Measurements from ENCODE around the gene C1orf35. TPM values are rescaled to one million over a fixed set of nuclear protein-coding genes. Genes with fewer than 3 reads are reported as not detected.

Gene C1orf35
- total and polyA plus RNA-seq, 2 of the 8 experiments (the other 6 are each of a cell fraction or from before 2014, with no cell fraction given) = 18.6 to 19.9 TPM

DNA sequence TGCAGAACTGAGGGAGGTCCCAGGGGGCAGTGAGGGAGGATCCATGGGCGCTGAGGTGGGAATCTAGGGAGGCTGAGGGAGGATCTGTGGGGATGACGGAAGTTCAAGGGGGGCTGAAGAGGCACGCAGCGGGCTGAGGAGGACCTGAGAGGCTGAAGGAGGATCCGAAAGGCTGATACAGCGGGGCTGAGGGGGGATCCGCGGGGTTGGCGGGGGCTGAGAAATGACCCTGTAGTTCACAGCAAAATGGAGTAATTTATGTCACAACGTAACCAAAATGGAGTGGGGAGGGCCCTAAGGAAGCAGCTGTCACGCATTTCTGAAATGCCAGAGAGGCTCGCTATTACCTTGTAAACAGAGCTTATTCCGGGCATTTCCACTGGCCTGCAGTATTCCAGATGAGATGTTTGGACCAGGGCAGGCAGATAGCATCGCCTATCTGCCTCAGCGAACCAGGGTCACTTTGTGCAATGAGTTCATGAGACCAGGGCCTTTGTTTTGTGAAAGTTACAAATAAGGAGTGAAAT lies 6.9 kb upstream of the C1orf35 start:
- no peak overlapping the region for H3K27ac ChIP-seq (ENCODE audit: low read depth, low read length)
- 66% methylated on average over 12 of the region's 15 CpGs; no CpG with 5 or more reads in 1 of the 2 experiments for WGBS, 2 experiments (ENCODE audit: extremely low coverage in 1 of 2, insufficient coverage in 1 of 2, insufficient read length in 1 of 2, insufficient replicate concordance in 2 of 2, low coverage in 1 of 2, low lambda C conversion rate in 2 of 2, missing lambda C conversion rate in 1 of 2)
- FAIRE-seq = no peak

More for the DNA sequence above, 6.9 kb upstream of the C1orf35 start:
- H2BK12ac ChIP-seq (ENCODE audit: low read depth, low read length) = no peak overlapping the region
- H2AFZ ChIP-seq (ENCODE audit: low read length) = peak overlapping the region; percentile 72; the same call in 1 of the 2 replicates
- H3K79me2 ChIP-seq (ENCODE audit: control insufficient read depth in 1 of 2, insufficient read depth in 2 of 2, low read length in 2 of 2) = peaks cover 3 to 8% of the 10 kb centered on the region in 2 experiments; a peak in 2 of 4 replicates
- peak overlapping the region; percentile 69 to 79 for H3K4me2 ChIP-seq (ENCODE audit: insufficient read depth in 1 of 2, low read depth in 2 of 2, low read length in 2 of 2)
- H4K91ac ChIP-seq (replicated peaks; ENCODE audit: insufficient read length, low read length) = no peak overlapping the region
- no peak for DNase-seq (ENCODE audit: low read depth in 1 of 2, low spot score in 2 of 2)
- H3K23me2 ChIP-seq (ENCODE audit: low read depth, low read length) = peaks cover 8% of the 10 kb centered on the region; the same call in 1 of the 2 replicates
- no peak overlapping the region for H2BK5ac ChIP-seq (ENCODE audit: low read depth, low read length)
- H3K14ac ChIP-seq (ENCODE audit: insufficient read length) = no peak overlapping the region
- no peak overlapping the region for H2BK20ac ChIP-seq (ENCODE audit: low read length)
- POLR2A ChIA-PET (ENCODE audit: partially characterized antibody) = interaction anchor here (1.5 to 2.1 kb wide), 4 partner anchors 12 to 55 kb away, joined by 3 to 9 read pairs (median 4); partner anchors contain the start of gene ARF1
- H3K36me3 ChIP-seq (ENCODE audit: control insufficient read depth in 2 of 4, insufficient read depth in 4 of 4, low read length in 3 of 4) = peaks cover 3 to 16% (median 8%) of the 10 kb centered on the region in 4 experiments; a peak in 5 of 8 replicates
- H3K4me3 ChIP-seq (ENCODE audit: extremely low read depth in 1 of 4, insufficient read depth in 2 of 4, low read depth in 3 of 4, low read length in 4 of 4) = peak overlapping the region; percentile 71 to 96 (median 80)
- H3K9me3 ChIP-seq (ENCODE audit: insufficient read depth in 2 of 2, low read depth in 1 of 2, low read length in 1 of 2) = peaks cover 0 to 3% of the 10 kb centered on the region in 2 experiments; a peak in 1 of 4 replicates
- H3K4me1 ChIP-seq (replicated peaks in 1 of 4; ENCODE audit: control insufficient read depth in 3 of 4, insufficient read depth in 4 of 4, low read length in 3 of 4) = peaks cover 0 to 7% (median under 1%) of the 10 kb centered on the region in 4 experiments; a peak in 5 of 7 replicates
- no peak overlapping the region for H3K23ac ChIP-seq (ENCODE audit: insufficient read length)
- no peak overlapping the region for H3K4ac ChIP-seq (replicated peaks; ENCODE audit: insufficient read length, low read depth, low read length)
- H3K27me3 ChIP-seq (replicated peaks in 1 of 4; ENCODE audit: control insufficient read depth in 3 of 4, extremely low read depth in 1 of 4, insufficient read depth in 3 of 4, low read length in 3 of 4) = peaks cover 0 to 6% (median 5%) of the 10 kb centered on the region in 4 experiments; a peak in 2 of 7 replicates
- no peak overlapping the region for H2BK120ac ChIP-seq (replicated peaks; ENCODE audit: low read depth, low read length)
- H3K9ac ChIP-seq (replicated peaks in 1 of 4; ENCODE audit: extremely low read depth in 1 of 4, low read depth in 3 of 4, low read length in 3 of 4) = peak overlapping the region in 3 of 4 experiments; percentile 28 to 38 (median 29); a peak in 3 of 7 replicates
- H3K56ac ChIP-seq (replicated peaks; ENCODE audit: insufficient read length, low read depth, low read length) = no peak overlapping the region
- H4K8ac ChIP-seq (ENCODE audit: extremely low read depth, insufficient read depth, low read length) = peak overlapping the region; percentile 26; the same call in 1 of the 2 replicates
- H2BK15ac ChIP-seq (ENCODE audit: low read length) = no peak overlapping the region
- CTCF ChIA-PET (ENCODE audit: partially characterized antibody) = interaction anchor here (1.0 to 2.5 kb wide), 6 partner anchors 21 to 163 kb away, joined by 3 to 14 read pairs (median 3); partner anchors contain the start of gene WNT3A
- peaks cover 0 to 13% of the 10 kb centered on the region in 2 experiments for H4K20me1 ChIP-seq (replicated peaks in 1 of 2; ENCODE audit: control insufficient read depth in 1 of 2, insufficient read depth in 2 of 2, low read length in 2 of 2)
- TF ChIP-seq YY1 (IDR thresholded peaks at IDR 0.05; ENCODE audit: low read depth, low read length) (0 out of 2 replicates have a peak, but pooled peaks have one; percentile 2), SP1 (IDR thresholded peaks at IDR 0.05; ENCODE audit: low read depth, low read length) (no peak)
- peaks cover 12% of the 10 kb centered on the region; the same call in 1 of the 2 replicates for H3K79me1 ChIP-seq (ENCODE audit: low read depth, low read length)
- no peak overlapping the region for H4K5ac ChIP-seq (ENCODE audit: insufficient read length, low read depth, low read length)
- no peak overlapping the region for H2AK5ac ChIP-seq (ENCODE audit: low read depth, low read length)
- no peak overlapping the region; the same call in 1 of the 2 replicates for H3K18ac ChIP-seq (ENCODE audit: extremely low read depth, low read length)
